Activated CD4-positive, CD25-positive, alpha-beta regulatory T cell treated with anti-CD3 and anti-CD28 coated beads, Interleukin-2, amount 50 U/mL, for 16 hours (primary cell): ENCODE measurements around the gene LDLRAP1.
"Not testable (repeated sequence)": the region's sequence is repeated elsewhere in the genome, so short reads cannot be mapped to it uniquely, and the experiment has no call there.

ENCODE experiments used
- DNase-seq: peaks from one replicate; pipeline ENCODE4 v3.0.0-alpha.2; 2020; ENCODE audit warnings: low read depth, low spot score

Gene LDLRAP1

DNA sequence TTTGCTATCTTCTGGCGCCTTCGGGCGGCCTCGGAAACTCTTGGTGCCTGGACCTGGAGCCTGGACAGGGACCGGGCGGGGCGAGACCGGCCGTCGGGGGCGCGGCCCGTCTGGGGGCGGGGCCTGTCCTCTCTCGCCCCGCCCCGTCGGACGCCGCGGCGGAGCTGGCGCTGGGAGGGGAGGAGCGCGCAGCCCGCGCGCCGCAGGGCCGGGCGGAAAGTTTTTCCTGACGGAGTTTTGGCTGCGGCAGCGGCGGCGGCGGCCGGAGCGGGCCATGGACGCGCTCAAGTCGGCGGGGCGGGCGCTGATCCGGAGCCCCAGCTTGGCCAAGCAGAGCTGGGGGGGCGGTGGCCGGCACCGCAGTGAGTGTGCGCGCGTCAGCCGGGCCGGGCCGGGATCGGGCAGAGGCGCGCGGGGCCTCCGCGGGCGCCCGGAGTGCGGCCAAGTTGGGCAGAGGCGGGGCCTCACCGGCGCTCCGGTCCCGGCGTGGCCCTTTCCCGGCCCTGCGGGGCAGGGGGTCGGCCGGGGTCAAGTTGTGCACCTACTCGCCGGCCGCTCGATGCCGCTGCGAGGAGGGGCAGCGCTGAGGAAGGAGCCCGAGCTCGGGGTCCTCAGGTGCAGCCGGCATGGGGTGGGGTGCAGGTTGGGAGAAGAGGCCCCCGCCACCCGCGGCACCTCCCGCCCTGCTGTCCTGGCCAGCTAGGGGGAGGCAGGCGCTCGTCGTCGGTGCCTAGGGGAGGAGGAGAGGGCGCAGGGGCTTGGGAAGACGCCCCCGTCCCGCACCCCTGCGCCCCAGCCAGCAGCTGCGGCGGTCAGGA lies at the start of gene LDLRAP1:
Gene LDLRAP1 (plus strand): TSS at position 182 of the 818 bp plus-strand sequence. CDS start 93 bp downstream, at position 275.
- peak; percentile 35 for DNase-seq

DNA sequence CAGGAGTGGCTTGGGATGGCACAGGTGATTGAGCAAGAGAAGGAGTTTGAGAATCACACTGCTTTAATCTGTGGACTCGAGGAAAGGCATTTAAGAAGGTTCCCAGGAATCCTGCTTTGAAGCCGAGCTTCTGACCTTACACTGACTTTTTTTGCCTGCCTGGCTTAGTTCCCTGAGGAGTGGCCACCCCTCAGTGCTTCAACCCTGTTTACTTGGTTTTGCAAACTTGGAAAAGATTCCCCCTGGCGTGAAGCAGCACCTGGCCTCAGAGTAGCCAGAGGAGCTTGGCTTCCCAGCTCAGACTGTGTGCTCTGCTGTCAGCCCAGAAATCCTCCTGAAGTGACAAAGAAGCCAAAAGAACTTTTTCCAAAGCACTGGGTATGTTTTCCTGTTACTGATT lies 48.5 kb upstream of the LDLRAP1 start:
- DNase-seq = no peak

DNA sequence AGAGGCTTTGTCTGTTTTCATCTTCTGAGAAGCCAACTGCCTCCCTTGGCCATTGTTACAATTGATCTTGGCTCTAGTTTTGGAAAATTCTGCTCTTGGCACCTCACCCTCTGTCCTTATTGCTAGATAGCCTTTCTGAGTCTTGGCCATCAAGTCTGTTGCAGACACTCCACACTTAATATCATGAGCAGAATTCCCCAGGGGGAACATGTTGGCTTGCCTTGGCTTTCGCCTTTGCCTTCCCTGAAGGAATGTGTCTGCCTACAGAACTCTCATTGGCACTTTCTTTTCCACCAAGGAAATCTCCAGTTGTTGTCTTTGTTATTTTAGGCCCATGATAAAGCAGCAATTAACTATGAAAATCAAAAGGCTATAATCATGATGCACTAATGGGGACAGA lies 42.7 kb upstream of the LDLRAP1 start:
- DNase-seq = no peak

GRCh38 chr1:25501235-25502058 lies 42.0 kb upstream of the LDLRAP1 start:
- DNase-seq = no peak

GRCh38 chr1:25502957-25503356 lies 40.4 kb upstream of the LDLRAP1 start:
- no peak for DNase-seq

- DNase-seq = peak; percentile 42
Measured at GRCh38 chr1:25503551-25504426, 39.6 kb upstream of the LDLRAP1 start.

- no peak for DNase-seq
Measured at GRCh38 chr1:25504706-25505595, 38.5 kb upstream of the LDLRAP1 start.

GRCh38 chr1:25505656-25506385 lies 37.6 kb upstream of the LDLRAP1 start:
- DNase-seq = no peak

DNA sequence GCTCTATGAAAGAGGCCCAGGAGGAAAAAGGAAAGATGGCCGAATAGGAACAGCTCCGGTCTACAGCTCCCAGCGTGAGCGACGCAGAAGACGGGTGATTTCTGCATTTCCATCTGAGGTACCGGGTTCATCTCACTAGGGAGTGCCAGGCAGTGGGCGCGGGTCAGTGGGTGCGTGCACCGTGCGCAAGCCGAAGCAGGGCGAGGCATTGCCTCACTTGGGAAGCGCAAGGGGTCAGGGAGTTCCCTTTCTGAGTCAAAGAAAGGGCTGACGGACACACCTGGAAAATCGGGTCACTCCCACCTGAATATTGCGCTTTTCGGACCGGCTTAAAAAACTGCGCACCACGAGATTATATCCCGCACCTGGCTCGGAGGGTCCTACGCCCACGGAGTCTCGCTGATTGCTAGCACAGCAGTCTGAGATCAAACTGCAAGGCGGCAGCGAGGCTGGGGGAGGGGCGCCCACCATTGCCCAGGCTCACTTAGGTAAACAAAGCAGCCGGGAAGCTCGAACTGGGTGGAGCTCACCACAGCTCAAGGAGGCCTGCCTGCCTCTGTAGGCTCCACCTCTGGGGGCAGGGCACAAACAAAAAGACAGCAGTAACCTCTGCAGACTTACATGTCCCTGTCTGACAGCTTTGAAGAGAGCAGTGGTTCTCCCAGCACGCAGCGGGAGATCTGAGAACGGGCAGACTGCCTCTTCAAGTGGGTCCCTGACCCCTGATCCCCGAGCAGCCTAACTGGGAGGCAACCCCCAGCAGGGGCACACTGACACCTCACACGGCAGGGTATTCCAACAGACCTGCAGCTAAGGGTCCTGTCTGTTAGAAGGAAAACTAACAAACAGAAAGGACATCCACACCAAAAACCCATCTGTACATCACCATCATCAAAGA lies 36.6 kb upstream of the LDLRAP1 start:
- not testable (repeated sequence) for DNase-seq

DNA sequence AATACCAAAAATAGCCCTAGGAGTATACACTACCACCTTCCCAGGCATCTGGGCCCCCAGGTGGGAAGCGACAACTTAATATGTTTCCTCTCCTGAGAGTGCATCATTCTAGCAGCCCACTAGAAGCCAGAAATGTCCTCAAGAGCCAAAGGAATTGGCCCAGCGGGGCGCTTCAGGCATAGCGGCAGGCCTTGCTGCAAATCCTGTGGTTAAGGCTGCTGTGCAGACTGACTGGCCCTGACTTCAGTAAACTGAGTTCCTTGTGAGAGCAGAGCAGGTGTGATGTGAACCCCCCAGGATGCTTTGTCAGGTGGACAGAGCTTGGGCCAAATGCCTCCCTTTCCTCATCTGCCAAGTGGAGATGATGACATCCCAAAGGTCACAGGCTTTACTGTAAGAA lies 29.7 kb upstream of the LDLRAP1 start:
- no peak for DNase-seq

GRCh38 chr1:25515033-25515432 lies 28.4 kb upstream of the LDLRAP1 start:
- no peak for DNase-seq

- no peak for DNase-seq
Measured at GRCh38 chr1:25516686-25517085, 26.7 kb upstream of the LDLRAP1 start.

GRCh38 chr1:25517476-25518394 lies 25.7 kb upstream of the LDLRAP1 start:
- no peak for DNase-seq

GRCh38 chr1:25519624-25520023 lies 23.8 kb upstream of the LDLRAP1 start:
- DNase-seq = no peak

- DNase-seq = peak; percentile 56
Measured at GRCh38 chr1:25520446-25521061, 22.9 kb upstream of the LDLRAP1 start.

DNA sequence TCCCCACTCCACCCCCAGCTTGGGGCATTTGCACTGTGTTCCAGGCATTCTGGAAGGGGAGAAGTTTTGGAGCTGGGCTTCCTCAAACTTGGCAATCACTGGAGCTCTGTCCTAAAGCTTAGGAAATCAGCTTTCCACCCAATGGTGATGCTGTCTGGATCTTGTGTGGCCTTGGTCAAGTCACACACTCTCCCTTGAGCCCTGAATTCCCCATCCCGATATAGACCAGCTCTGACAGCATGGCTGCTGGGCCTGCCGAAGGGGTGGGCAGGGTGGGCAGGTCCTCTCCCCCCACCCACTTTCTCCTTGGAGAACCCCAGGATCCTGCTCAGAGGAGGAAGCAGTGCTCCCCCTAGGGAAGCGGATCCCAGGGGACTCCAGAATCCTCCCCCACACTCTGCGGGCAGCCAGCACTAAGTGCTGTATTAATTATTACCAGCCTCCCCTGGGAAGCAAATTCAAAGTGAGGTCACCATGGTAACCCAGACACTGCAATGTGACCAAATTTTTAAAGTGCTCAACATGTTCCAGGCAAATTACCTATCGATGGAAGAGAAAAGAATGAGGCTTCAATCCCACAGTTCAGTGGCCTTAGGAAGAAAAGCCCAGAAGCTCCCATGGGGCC lies 21.3 kb upstream of the LDLRAP1 start:
- no peak for DNase-seq

DNA sequence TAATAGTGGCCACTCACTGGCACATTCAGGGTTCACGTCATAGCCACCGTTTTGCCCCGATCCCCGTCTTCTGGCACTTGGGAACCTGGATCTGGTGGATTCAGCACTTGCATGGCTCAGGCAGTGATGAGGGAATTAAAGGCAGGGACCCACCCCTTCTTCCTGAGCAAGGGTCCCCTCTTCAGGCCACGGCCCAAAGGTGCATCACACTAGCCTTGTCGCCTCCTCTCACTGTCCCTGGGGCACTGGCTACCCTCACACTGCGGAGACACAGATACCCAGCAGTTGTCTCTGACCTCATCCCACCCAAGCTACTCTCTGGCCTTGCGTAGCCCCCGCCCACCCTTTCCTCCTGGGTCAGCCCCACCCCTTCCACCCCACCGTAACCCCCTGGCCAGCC lies 19.9 kb upstream of the LDLRAP1 start:
- DNase-seq = no peak
